HCT116 (cell line): ENCODE results near the gene GPR37L1. TPM values are rescaled to one million over a fixed set of nuclear protein-coding genes. Genes with fewer than 3 reads are reported as not detected.
"Not testable (repeated sequence)": the region's sequence is repeated elsewhere in the genome, so short reads cannot be mapped to it uniquely, and the experiment has no call there.

Experiments
- ATAC-seq: fragments of 200-7000 bp; cut with Tn5 transposase; 2 replicates; pipeline ENCODE4 v1.9.1; 2020; ENCODE audit warnings: mild to moderate bottlenecking, moderate library complexity
- BruUV-seq: library from RNA; stranded (reverse); fragments of 400-500 nt; replicated peaks from 2 replicates; lab custom pipeline; 2021; lab: Mats Ljungman, UMichigan
- CTCF ChIA-PET: fragments of 300-600 bp; sonication (Branson Sonifier 250); formaldehyde crosslinking; loops from one replicate; lab custom pipeline; 2021; ENCODE audit warnings: antibody characterized with exemption; lab: Charles Lee
- POLR2A ChIA-PET: fragments of 300-600, 350-600 bp; sonication (Branson Sonifier 250); formaldehyde crosslinking; loops from one replicate; lab custom pipeline; 2021; ENCODE audit warnings: antibody characterized with exemption; lab: Charles Lee
- RAD21 ChIA-PET, 2 experiments: fragments of 300-600 bp; sonication (Branson Sonifier 250); formaldehyde crosslinking; loops; one replicate each; lab custom pipeline; 2023; ENCODE audit warnings: low total read pairs in 2 of 2; ENCODE audit not compliant: uncharacterized antibody in 2 of 2, unreplicated experiment in 2 of 2, low non-redundant PET in 1 of 2; lab: Charles Lee
- DNase-seq: peaks from one replicate; pipeline ENCODE4 v3.0.0-alpha.2; 2010; ENCODE audit warnings: low read depth, low spot score
- H2AFZ ChIP-seq: fragments of 200-600 bp; shearing (Covaris generic), sonication (generic); 2 replicates; pipeline ENCODE4 v1.6.1; 2017; ENCODE audit warnings: low read depth, mixed run types, mixed read lengths, antibody characterized with exemption, low read length; ENCODE audit not compliant: poor library complexity, severe bottlenecking
- H3K27ac ChIP-seq: 2 replicates; pipeline ENCODE4 v1.5.1; 2012; ENCODE audit warnings: low read depth, low read length
- H3K27me3 ChIP-seq: fragments of 200-600 bp; sonication (generic); 2 replicates; pipeline ENCODE4 v1.6.1; 2016; ENCODE audit warnings: mixed run types, low read length, mixed read lengths; ENCODE audit not compliant: insufficient read depth
- H3K36me3 ChIP-seq, 2 experiments: fragments of 200-500 bp in 1 of 2; fragments of 200-600 bp in 1 of 2; sonication (Bioruptor generic) in 1 of 2; sonication (generic) in 1 of 2; 2 replicates each; pipeline versions ENCODE4 v1.5.1 to v1.6.1; 2014 to 2016; ENCODE audit warnings: low read length in 2 of 2, inconsistent platforms in 1 of 2, mixed read lengths in 1 of 2, mixed run types in 1 of 2; ENCODE audit not compliant: insufficient read depth in 2 of 2, control insufficient read depth in 1 of 2
- H3K4me1 ChIP-seq, 2 experiments: fragments of 200-600 bp in 1 of 2; sonication (generic) in 1 of 2; 2 replicates each; pipeline versions ENCODE4 v1.5.1 to v1.6.1; 2012 to 2017; ENCODE audit warnings: low read length in 2 of 2, inconsistent platforms in 1 of 2, mild to moderate bottlenecking in 1 of 2, mixed read lengths in 1 of 2, mixed run types in 1 of 2, moderate library complexity in 1 of 2; ENCODE audit not compliant: insufficient read depth in 2 of 2, control insufficient read depth in 1 of 2
- H3K4me2 ChIP-seq: fragments of 200-600 bp; sonication (generic); 2 replicates; pipeline ENCODE4 v1.6.1; 2017; ENCODE audit warnings: mixed run types, low read length, mixed read lengths
- H3K4me3 ChIP-seq, 2 experiments: fragments of 200-600 bp in 1 of 2; sonication (generic) in 1 of 2; replicated peaks in 1 of 2; 2 replicates each; pipeline ENCODE4 v1.5.1; 2011 to 2016; ENCODE audit warnings: low read length in 2 of 2, control low read depth in 1 of 2, low read depth in 1 of 2, mild to moderate bottlenecking in 1 of 2, mixed read lengths in 1 of 2, mixed run types in 1 of 2
- H3K79me2 ChIP-seq: fragments of 200-600 bp; sonication (generic); 2 replicates; pipeline ENCODE4 v1.6.1; 2017; ENCODE audit warnings: mild to moderate bottlenecking, mixed run types, low read length, moderate library complexity, mixed read lengths; ENCODE audit not compliant: insufficient read depth
- H3K9ac ChIP-seq: fragments of 200-600 bp; sonication (generic); 2 replicates; pipeline ENCODE4 v1.6.1; 2016; ENCODE audit warnings: low read length, mixed read lengths
- H3K9me2 ChIP-seq: fragments of 200-600 bp; sonication (generic), shearing (Covaris generic); 2 replicates; pipeline ENCODE4 v1.6.1; 2017; ENCODE audit warnings: mixed run types, mild to moderate bottlenecking, moderate library complexity; ENCODE audit not compliant: insufficient read depth
- H3K9me3 ChIP-seq, 2 experiments: fragments of 200-500 bp in 1 of 2; fragments of 200-600 bp in 1 of 2; sonication (Bioruptor generic) in 1 of 2; sonication (generic) in 1 of 2; 2 replicates each; pipeline ENCODE4 v1.6.1; 2014 to 2017; ENCODE audit warnings: low read length in 2 of 2, mixed read lengths in 2 of 2, inconsistent platforms in 1 of 2, low read depth in 1 of 2, mild to moderate bottlenecking in 1 of 2, mixed run types in 1 of 2, moderate library complexity in 1 of 2; ENCODE audit not compliant: control insufficient read depth in 1 of 2, insufficient read depth in 1 of 2
- H4K20me1 ChIP-seq: fragments of 200-600 bp; sonication (generic), shearing (Covaris generic); 2 replicates; pipeline ENCODE4 v1.6.1; 2017; ENCODE audit warnings: mixed run types, mild to moderate bottlenecking, moderate library complexity; ENCODE audit not compliant: insufficient read depth
- ELF1 ChIP-seq: IDR thresholded peaks from 2 replicates; pipeline ENCODE4 v1.6.1; 2012; ENCODE audit warnings: low read depth, borderline replicate concordance
- EZH2phosphoT487 ChIP-seq: fragments of 200-600 bp; IDR thresholded peaks from 2 replicates; pipeline ENCODE4 v1.6.1; 2018; ENCODE audit warnings: antibody characterized with exemption, borderline replicate concordance
- FOSL1 ChIP-seq: IDR thresholded peaks from 2 replicates; pipeline ENCODE4 v1.6.1; 2012; ENCODE audit warnings: low read depth
- POLR2A ChIP-seq: IDR thresholded peaks from 2 replicates; pipeline ENCODE4 v1.7.0; 2011; ENCODE audit warnings: borderline replicate concordance; ENCODE audit not compliant: insufficient read depth, insufficient read length; ENCODE audit errors: extremely low read depth
- POLR2AphosphoS5 ChIP-seq: IDR thresholded peaks from 2 replicates; pipeline ENCODE4 v1.6.1; 2011; ENCODE audit warnings: mild to moderate bottlenecking, low read depth, low read length, moderate library complexity
- SRF ChIP-seq: IDR thresholded peaks from 2 replicates; pipeline ENCODE4 v1.6.1; 2012; ENCODE audit warnings: low read depth
- TCF7L2 ChIP-seq: IDR thresholded peaks from 2 replicates; pipeline ENCODE4 v1.7.0; 2011; ENCODE audit warnings: borderline replicate concordance, inconsistent platforms; ENCODE audit not compliant: insufficient read depth, insufficient read length; ENCODE audit errors: extremely low read depth
- YY1 ChIP-seq: IDR thresholded peaks from 2 replicates; pipeline ENCODE4 v1.6.1; 2011; ENCODE audit warnings: low read length, low read depth, moderate library complexity, mild to moderate bottlenecking; ENCODE audit not compliant: insufficient replicate concordance; ENCODE audit errors: extremely low read depth
- intact Hi-C: fragments of 100-400 bp; cut with micrococcal nuclease; formaldehyde crosslinking; loops from 2 replicates; pipeline ENCODE4 v1.10.0; 2022
- total RNA-seq: library from RNA; stranded (reverse); gene quantifications from one replicate; pipeline ENCODE4 v1.2.1, GENCODE V29; 2021; ENCODE audit not compliant: unreplicated experiment
- TF ChIP-seq, protein P1 (sequence below): IDR thresholded peaks from 2 replicates; pipeline ENCODE4 v1.6.1; 2012
- TF ChIP-seq, protein P2 (sequence below): IDR thresholded peaks from 2 replicates; pipeline ENCODE4 v1.6.1; 2012; ENCODE audit warnings: low read depth
- TF ChIP-seq, protein P3 (sequence below): IDR thresholded peaks from 2 replicates; pipeline ENCODE4 v1.6.1; 2012

The GPR37L1 gene
- total RNA-seq, 1 experiment from 2014 or later = 0.10 TPM

GRCh38 chr1:202179828-202180750, 57.4 kb downstream of the GPR37L1 start:
- DNase-seq (no peak), ATAC-seq (no peak)
- no peaks in the 10 kb centered on the region for H3K36me3 ChIP-seq
- CTCF ChIA-PET = interaction anchor here (1.2 to 2.6 kb wide), 2 partner anchors 9 to 13 kb away, joined by 4 to 13 read pairs; no protein-coding TSS in a partner anchor
- no peaks in the 10 kb centered on the region for H4K20me1 ChIP-seq
- no peaks in the 10 kb centered on the region for H3K79me2 ChIP-seq
- no peak overlapping the region for H3K4me3 ChIP-seq
- intact Hi-C loops = loop anchor here (10.0 kb wide), 1 partner anchor 445 kb away; no protein-coding TSS in a partner anchor
- H3K9me3 ChIP-seq = no peaks in the 10 kb centered on the region
- H3K4me1 ChIP-seq = peaks cover 0 to 10% of the 10 kb centered on the region in 2 experiments; a peak in 3 of 4 replicates
- H3K27me3 ChIP-seq = no peaks in the 10 kb centered on the region
- no peak overlapping the region for H2AFZ ChIP-seq
- H3K4me2 ChIP-seq = no peak overlapping the region
- H3K27ac ChIP-seq = no peak overlapping the region
- BruUV-seq = no TSS peak
- H3K9ac ChIP-seq = no peak overlapping the region
- RAD21 ChIA-PET = no interaction called here
- TF ChIP-seq POLR2AphosphoS5 (no peak), SRF (no peak), FOSL1 (no peak), EZH2phosphoT487 (no peak), POLR2A (no peak), YY1 (no peak), TCF7L2 (no peak), ELF1 (no peak)
- TF ChIP-seq, protein P1, sequence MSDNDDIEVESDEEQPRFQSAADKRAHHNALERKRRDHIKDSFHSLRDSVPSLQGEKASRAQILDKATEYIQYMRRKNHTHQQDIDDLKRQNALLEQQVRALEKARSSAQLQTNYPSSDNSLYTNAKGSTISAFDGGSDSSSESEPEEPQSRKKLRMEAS = no peak
- TF ChIP-seq, protein P2, sequence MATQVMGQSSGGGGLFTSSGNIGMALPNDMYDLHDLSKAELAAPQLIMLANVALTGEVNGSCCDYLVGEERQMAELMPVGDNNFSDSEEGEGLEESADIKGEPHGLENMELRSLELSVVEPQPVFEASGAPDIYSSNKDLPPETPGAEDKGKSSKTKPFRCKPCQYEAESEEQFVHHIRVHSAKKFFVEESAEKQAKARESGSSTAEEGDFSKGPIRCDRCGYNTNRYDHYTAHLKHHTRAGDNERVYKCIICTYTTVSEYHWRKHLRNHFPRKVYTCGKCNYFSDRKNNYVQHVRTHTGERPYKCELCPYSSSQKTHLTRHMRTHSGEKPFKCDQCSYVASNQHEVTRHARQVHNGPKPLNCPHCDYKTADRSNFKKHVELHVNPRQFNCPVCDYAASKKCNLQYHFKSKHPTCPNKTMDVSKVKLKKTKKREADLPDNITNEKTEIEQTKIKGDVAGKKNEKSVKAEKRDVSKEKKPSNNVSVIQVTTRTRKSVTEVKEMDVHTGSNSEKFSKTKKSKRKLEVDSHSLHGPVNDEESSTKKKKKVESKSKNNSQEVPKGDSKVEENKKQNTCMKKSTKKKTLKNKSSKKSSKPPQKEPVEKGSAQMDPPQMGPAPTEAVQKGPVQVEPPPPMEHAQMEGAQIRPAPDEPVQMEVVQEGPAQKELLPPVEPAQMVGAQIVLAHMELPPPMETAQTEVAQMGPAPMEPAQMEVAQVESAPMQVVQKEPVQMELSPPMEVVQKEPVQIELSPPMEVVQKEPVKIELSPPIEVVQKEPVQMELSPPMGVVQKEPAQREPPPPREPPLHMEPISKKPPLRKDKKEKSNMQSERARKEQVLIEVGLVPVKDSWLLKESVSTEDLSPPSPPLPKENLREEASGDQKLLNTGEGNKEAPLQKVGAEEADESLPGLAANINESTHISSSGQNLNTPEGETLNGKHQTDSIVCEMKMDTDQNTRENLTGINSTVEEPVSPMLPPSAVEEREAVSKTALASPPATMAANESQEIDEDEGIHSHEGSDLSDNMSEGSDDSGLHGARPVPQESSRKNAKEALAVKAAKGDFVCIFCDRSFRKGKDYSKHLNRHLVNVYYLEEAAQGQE = no peak
- TF ChIP-seq, protein P3, sequence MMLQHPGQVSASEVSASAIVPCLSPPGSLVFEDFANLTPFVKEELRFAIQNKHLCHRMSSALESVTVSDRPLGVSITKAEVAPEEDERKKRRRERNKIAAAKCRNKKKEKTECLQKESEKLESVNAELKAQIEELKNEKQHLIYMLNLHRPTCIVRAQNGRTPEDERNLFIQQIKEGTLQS = no peak
- POLR2A ChIA-PET = no interaction called here
- H3K9me2 ChIP-seq = no peaks in the 10 kb centered on the region

GRCh38 chr1:202180751-202181139, 58.0 kb downstream of the GPR37L1 start:
- H3K9ac ChIP-seq, POLR2A ChIA-PET, H3K9me3 ChIP-seq, BruUV-seq, H3K4me3 ChIP-seq, H3K4me2 ChIP-seq, H3K27ac ChIP-seq, H3K36me3 ChIP-seq, H4K20me1 ChIP-seq, ATAC-seq, RAD21 ChIA-PET, H3K79me2 ChIP-seq, H3K27me3 ChIP-seq, DNase-seq, H2AFZ ChIP-seq, H3K9me2 ChIP-seq: not testable (repeated sequence)
- intact Hi-C loops = loop anchor here (10.0 kb wide), 1 partner anchor 444 kb away; no protein-coding TSS in a partner anchor
- peaks cover 0 to 11% of the 10 kb centered on the region in 2 experiments; a peak in 3 of 4 replicates for H3K4me1 ChIP-seq
- CTCF ChIA-PET = interaction anchor here (2.6 kb wide), 1 partner anchor 9 kb away, joined by 13 read pairs; no protein-coding TSS in a partner anchor
